ENCODE results near the gene PIK3R3.

- TF ChIP-seq POLR2AphosphoS5 (IDR thresholded peaks at IDR 0.05; ENCODE audit: low read depth, low read length) = no peak
- no peak for TF ChIP-seq TAF1 (IDR thresholded peaks at IDR 0.05; ENCODE audit: borderline replicate concordance, low read depth, low read length)
Measured at GRCh38 chr1:46012236-46012635, 120.2 kb downstream of the PIK3R3 start.

Data from GM12892 (cell line).